OCI-LY1 (cell line): Measurements from ENCODE around the gene C4orf36.

Experiments used
- H2AFZ ChIP-seq: fragments of 200-600 bp; sonication (generic), shearing (Covaris generic); 2 replicates; pipeline ENCODE4 v1.6.0; 2014; ENCODE audit warnings: antibody characterized with exemption, mild to moderate bottlenecking, low read length
- H3F3A ChIP-seq: fragments of 200-600 bp; sonication (generic), shearing (Covaris generic); 2 replicates; pipeline ENCODE4 v1.6.0; 2014; ENCODE audit warnings: mild to moderate bottlenecking, antibody characterized with exemption, low read length, moderate library complexity; ENCODE audit not compliant: insufficient read depth
- H3K27ac ChIP-seq: fragments of 200-600 bp; sonication (generic); 2 replicates; pipeline ENCODE4 v1.5.1; 2014; ENCODE audit warnings: low read length, mixed run types, mild to moderate bottlenecking, low read depth; ENCODE audit not compliant: poor library complexity, severe bottlenecking
- H3K27me3 ChIP-seq: fragments of 200-600 bp; sonication (generic); 2 replicates; pipeline ENCODE4 v1.6.0; 2014; ENCODE audit warnings: antibody characterized with exemption, mild to moderate bottlenecking, low read length, moderate library complexity; ENCODE audit not compliant: insufficient read depth
- H3K36me3 ChIP-seq: fragments of 200-600 bp; sonication (generic); 2 replicates; pipeline ENCODE4 v1.6.1; 2014; ENCODE audit warnings: mild to moderate bottlenecking, antibody characterized with exemption, low read length, moderate library complexity, mixed read lengths; ENCODE audit not compliant: insufficient read depth
- H3K4me1 ChIP-seq: fragments of 200-600 bp; sonication (generic); 2 replicates; pipeline ENCODE4 v1.5.1; 2014; ENCODE audit warnings: mild to moderate bottlenecking, low read length, moderate library complexity; ENCODE audit not compliant: insufficient read depth, severe bottlenecking
- H3K4me2 ChIP-seq: fragments of 200-600 bp; sonication (generic), shearing (Covaris generic); 2 replicates; pipeline ENCODE4 v1.6.1; 2014; ENCODE audit warnings: low read length
- H3K4me3 ChIP-seq: fragments of 200-600 bp; sonication (generic); 2 replicates; pipeline ENCODE4 v1.5.1; 2014; ENCODE audit warnings: low read length, low read depth, mild to moderate bottlenecking, mixed read lengths; ENCODE audit not compliant: poor library complexity, severe bottlenecking
- H3K79me2 ChIP-seq: fragments of 200-600 bp; shearing (Covaris generic); 2 replicates; pipeline ENCODE4 v1.6.1; 2016; ENCODE audit warnings: mixed run types, low read length, mixed read lengths; ENCODE audit not compliant: insufficient read depth
- H3K9ac ChIP-seq: fragments of 200-600 bp; sonication (generic), shearing (Covaris generic); 2 replicates; pipeline ENCODE4 v1.6.1; 2014; ENCODE audit warnings: mild to moderate bottlenecking, low read length, mixed read lengths
- H3K9me2 ChIP-seq: fragments of 200-600 bp; sonication (generic), shearing (Covaris generic); 2 replicates; pipeline ENCODE4 v1.6.1; 2014; ENCODE audit warnings: low read depth, mild to moderate bottlenecking, low read length, mixed read lengths
- H3K9me3 ChIP-seq: fragments of 200-600 bp; shearing (Covaris generic); 2 replicates; pipeline ENCODE4 v1.6.1; 2014; ENCODE audit warnings: low read length, mixed read lengths
- H4K20me1 ChIP-seq: fragments of 200-600 bp; sonication (generic), shearing (Covaris generic); 2 replicates; pipeline ENCODE4 v1.6.0; 2016; ENCODE audit warnings: mild to moderate bottlenecking, low read length; ENCODE audit not compliant: insufficient read depth
- EZH2 ChIP-seq: fragments of 200-600 bp; sonication (generic), shearing (Covaris generic); IDR thresholded peaks from 2 replicates; pipeline ENCODE4 v1.8.0; 2017; ENCODE audit warnings: borderline replicate concordance, mixed run types, mild to moderate bottlenecking, antibody characterized with exemption, low read length, moderate library complexity, mixed read lengths
- TF ChIP-seq, protein P1 (sequence below): fragments of 200-600 bp; sonication (generic), shearing (Covaris generic); IDR thresholded peaks from 2 replicates; pipeline ENCODE4 v1.5.1; 2017; ENCODE audit warnings: mild to moderate bottlenecking, antibody characterized with exemption, low read length, moderate library complexity, mixed read lengths

The C4orf36 gene

DNA sequence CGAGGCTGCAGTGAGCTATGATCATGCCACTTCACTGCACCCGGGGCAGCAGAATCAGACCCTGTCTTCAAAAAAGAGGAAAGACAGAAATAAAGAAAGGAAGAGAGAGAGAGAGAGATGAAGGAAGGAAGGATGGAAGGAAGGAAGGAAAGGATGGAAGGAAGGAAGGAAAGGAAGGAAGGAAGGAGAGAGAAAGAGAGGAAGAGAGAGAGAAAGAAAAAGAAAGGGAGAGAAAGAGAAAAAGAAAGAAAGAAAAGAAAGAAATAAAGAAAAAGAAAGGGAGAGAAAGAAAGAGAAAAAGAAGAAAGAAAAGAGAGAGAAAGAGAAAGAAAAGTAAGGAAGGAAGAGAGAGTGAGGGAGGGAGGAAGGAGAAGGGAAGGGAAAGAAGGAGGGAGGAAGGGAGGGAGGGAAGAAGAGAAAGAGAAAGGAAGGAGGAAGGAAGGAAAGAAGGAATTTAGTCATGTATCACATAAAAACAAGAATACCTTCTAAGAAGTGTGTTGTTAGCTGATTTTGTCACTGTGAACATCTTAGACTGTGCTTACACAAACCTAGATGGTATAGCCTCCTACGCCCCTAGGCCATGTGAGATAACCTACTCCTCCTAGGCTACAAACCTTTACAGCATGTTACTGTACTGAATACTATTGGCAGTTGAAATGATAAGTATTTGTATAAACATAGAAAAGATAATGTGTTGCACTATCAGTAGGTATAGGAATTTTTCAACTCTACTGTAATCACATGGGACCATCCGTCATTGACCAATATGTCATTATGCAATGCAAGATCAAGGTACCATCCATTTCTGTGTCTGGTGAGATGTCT is 25.2 kb upstream of the C4orf36 start:
- no peaks in the 10 kb centered on the region for H4K20me1 ChIP-seq
- no peaks in the 10 kb centered on the region for H3K79me2 ChIP-seq
- no peaks in the 10 kb centered on the region for H3K9me3 ChIP-seq
- no peaks in the 10 kb centered on the region for H3K4me1 ChIP-seq
- H3K36me3 ChIP-seq, result no peaks in the 10 kb centered on the region
- no peak overlapping the region for H2AFZ ChIP-seq
- no peaks in the 10 kb centered on the region for H3K9me2 ChIP-seq
- H3K9ac ChIP-seq, result no peak overlapping the region
- no peak overlapping the region for H3K27ac ChIP-seq
- TF ChIP-seq, protein P1, sequence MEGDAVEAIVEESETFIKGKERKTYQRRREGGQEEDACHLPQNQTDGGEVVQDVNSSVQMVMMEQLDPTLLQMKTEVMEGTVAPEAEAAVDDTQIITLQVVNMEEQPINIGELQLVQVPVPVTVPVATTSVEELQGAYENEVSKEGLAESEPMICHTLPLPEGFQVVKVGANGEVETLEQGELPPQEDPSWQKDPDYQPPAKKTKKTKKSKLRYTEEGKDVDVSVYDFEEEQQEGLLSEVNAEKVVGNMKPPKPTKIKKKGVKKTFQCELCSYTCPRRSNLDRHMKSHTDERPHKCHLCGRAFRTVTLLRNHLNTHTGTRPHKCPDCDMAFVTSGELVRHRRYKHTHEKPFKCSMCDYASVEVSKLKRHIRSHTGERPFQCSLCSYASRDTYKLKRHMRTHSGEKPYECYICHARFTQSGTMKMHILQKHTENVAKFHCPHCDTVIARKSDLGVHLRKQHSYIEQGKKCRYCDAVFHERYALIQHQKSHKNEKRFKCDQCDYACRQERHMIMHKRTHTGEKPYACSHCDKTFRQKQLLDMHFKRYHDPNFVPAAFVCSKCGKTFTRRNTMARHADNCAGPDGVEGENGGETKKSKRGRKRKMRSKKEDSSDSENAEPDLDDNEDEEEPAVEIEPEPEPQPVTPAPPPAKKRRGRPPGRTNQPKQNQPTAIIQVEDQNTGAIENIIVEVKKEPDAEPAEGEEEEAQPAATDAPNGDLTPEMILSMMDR, result no peak
- no peak for TF ChIP-seq EZH2
- no peak overlapping the region for H3K4me3 ChIP-seq
- no peak overlapping the region for H3K4me2 ChIP-seq
- H3F3A ChIP-seq, result no peaks in the 10 kb centered on the region
- H3K27me3 ChIP-seq, result no peaks in the 10 kb centered on the region

DNA sequence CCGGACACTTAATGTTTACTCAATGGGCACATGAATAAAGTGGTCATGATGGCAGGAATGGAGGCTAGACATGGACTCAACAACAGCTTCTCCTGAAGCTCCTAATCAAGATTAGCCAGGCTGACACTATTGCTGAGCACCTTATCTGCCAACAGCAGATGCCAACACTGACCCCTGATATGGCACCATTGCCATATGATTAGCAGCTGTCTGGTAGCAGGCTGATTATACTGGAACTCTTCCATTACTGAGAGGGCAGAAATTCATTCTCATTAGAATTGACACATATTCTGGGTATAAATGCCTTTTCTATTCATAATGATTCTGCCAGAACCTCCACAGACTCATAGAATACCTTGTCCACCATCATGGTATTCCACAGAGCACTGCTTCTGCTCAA is 24.2 kb upstream of the C4orf36 start:
- Histone ChIP-seq H3K36me3 (no peaks in the 10 kb centered on the region), H3K79me2 (no peaks in the 10 kb centered on the region)
- TF ChIP-seq, protein P1, result no peak
- TF ChIP-seq EZH2, result no peak

DNA sequence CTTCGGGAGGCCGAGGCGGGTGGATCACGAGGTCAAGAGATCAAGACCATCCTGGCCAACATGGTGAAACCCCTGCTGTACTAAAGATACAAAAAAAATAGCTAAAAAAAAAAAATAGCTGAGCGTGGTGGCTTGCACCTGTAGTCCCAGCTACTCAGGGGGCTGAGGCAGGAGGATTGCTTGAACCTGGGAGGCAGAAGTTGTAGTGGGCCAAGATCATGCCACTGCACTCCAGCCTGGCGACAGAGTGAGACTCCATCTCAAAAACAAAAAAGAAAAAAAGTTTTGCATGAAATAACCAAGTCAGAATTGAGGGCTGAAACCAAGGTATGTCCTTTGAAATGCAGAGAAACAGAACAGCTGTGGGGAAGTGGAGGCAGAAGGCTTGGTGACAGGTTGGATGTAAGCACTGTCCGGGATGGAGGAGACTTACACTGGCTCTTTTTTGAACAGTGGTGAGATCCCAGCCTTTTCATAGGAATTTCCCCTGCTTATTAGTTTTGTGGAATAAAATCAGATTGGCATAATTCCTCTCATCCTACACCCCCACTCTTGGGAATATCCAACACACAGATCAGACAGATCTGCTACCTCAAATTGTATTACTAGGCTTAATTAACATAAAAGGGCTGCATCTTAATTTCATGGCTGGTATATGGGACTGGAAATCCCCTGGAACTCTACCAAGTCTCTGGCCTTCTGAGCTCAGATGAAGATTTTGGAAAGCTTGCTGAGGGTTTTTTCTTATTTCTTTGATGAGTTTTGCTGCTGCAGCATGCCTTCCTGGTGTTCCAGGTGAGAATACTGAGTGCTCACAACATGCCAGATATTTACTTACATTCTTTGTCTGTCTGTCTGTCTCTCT is 18.8 kb upstream of the C4orf36 start:
- H3K9ac ChIP-seq, result no peak overlapping the region
- no peak overlapping the region for H3K4me2 ChIP-seq
- no peaks in the 10 kb centered on the region for H3K9me2 ChIP-seq
- H4K20me1 ChIP-seq, result no peaks in the 10 kb centered on the region
- no peaks in the 10 kb centered on the region for H3K36me3 ChIP-seq
- peaks cover 7% of the 10 kb centered on the region for H3K4me1 ChIP-seq
- H3K9me3 ChIP-seq, result no peaks in the 10 kb centered on the region
- H3K4me3 ChIP-seq, result no peak overlapping the region
- H3K79me2 ChIP-seq, result no peaks in the 10 kb centered on the region
- no peak for TF ChIP-seq EZH2
- TF ChIP-seq, protein P1, result no peak
- H3F3A ChIP-seq, result no peaks in the 10 kb centered on the region
- H2AFZ ChIP-seq, result no peak overlapping the region
- H3K27me3 ChIP-seq, result no peaks in the 10 kb centered on the region
- H3K27ac ChIP-seq, result no peak overlapping the region

More for the DNA sequence above, 24.2 kb upstream of the C4orf36 start:
- no peak overlapping the region for H3K4me3 ChIP-seq
- H3K27me3 ChIP-seq, result no peaks in the 10 kb centered on the region
- no peak overlapping the region for H2AFZ ChIP-seq
- no peak overlapping the region for H3K4me2 ChIP-seq
- H3F3A ChIP-seq, result no peaks in the 10 kb centered on the region
- H3K9me3 ChIP-seq, result no peaks in the 10 kb centered on the region
- H3K4me1 ChIP-seq, result no peaks in the 10 kb centered on the region
- no peaks in the 10 kb centered on the region for H3K9me2 ChIP-seq
- no peak overlapping the region for H3K9ac ChIP-seq
- H3K27ac ChIP-seq, result no peak overlapping the region
- no peaks in the 10 kb centered on the region for H4K20me1 ChIP-seq
